NB4 (cell line): ENCODE data around the gene MTR.
A peak's percentile ranks its signal among the peaks of the same experiment; 100 is the strongest.

Source experiments
- DNase-seq: peaks from one replicate; pipeline ENCODE4 v3.0.0; 2010; ENCODE audit warnings: low read depth
- H3K4me3 ChIP-seq: one replicate; pipeline ENCODE4 v1.5.1; 2011; ENCODE audit warnings: mild to moderate bottlenecking, low read depth, low read length, moderate library complexity
- CTCF ChIP-seq: IDR thresholded peaks from one replicate; pipeline ENCODE4 v1.5.1; 2012; ENCODE audit warnings: low read depth, low read length
- MAX ChIP-seq: IDR thresholded peaks from 2 replicates; pipeline ENCODE4 v1.6.1; 2011; ENCODE audit warnings: low read depth, low read length
- MYC ChIP-seq: IDR thresholded peaks from 2 replicates; pipeline ENCODE4 v1.6.1; 2011; ENCODE audit warnings: low read depth, low read length
- POLR2A ChIP-seq: IDR thresholded peaks from 2 replicates; pipeline ENCODE4 v1.6.1; 2011; ENCODE audit warnings: mild to moderate bottlenecking; ENCODE audit not compliant: insufficient read length; ENCODE audit errors: extremely low read depth

MTR gene

GRCh38 chr1:236751935-236752334 is 43.2 kb upstream of the MTR start:
- no peak overlapping the region for H3K4me3 ChIP-seq
- no peak for DNase-seq
- no peak for TF ChIP-seq MAX
- no peak for TF ChIP-seq MYC
- TF ChIP-seq CTCF: no peak
- no peak for TF ChIP-seq POLR2A

GRCh38 chr1:236753516-236753915 is 41.6 kb upstream of the MTR start:
- DNase-seq: peak; percentile 59
- no peak overlapping the region for H3K4me3 ChIP-seq

GRCh38 chr1:236753964-236754363 is 41.1 kb upstream of the MTR start:
- H3K4me3 ChIP-seq: no peak overlapping the region
- TF ChIP-seq MYC: no peak
- no peak for DNase-seq

More at GRCh38 chr1:236753516-236753915, 41.6 kb upstream of the MTR start:
- TF ChIP-seq MAX (no peak), CTCF (peak; percentile 34), MYC (no peak)

- H3K4me3 ChIP-seq: no peak overlapping the region
- TF ChIP-seq MAX (no peak), POLR2A (no peak), MYC (no peak), CTCF (no peak)
- DNase-seq: no peak
Observed at GRCh38 chr1:236754525-236755210, 40.4 kb upstream of the MTR start.

GRCh38 chr1:236757640-236758039 is 37.5 kb upstream of the MTR start:
- no peak for TF ChIP-seq MYC
- no peak for TF ChIP-seq POLR2A
- no peak for TF ChIP-seq MAX
- no peak for TF ChIP-seq CTCF
- DNase-seq: no peak
- no peak overlapping the region for H3K4me3 ChIP-seq

GRCh38 chr1:236759252-236759859 is 35.7 kb upstream of the MTR start:
- peak; percentile 49 for TF ChIP-seq CTCF
- no peak for TF ChIP-seq POLR2A
- TF ChIP-seq MYC: peak; percentile 21; the same call in 1 of the 2 replicates
- DNase-seq: peak; percentile 62
- H3K4me3 ChIP-seq: no peak overlapping the region
